OCI-LY1 (cell line): ENCODE results near the gene CXCL1.

Source experiments
- H2AFZ ChIP-seq: fragments of 200-600 bp; sonication (generic), shearing (Covaris generic); 2 replicates; pipeline ENCODE4 v1.6.0; 2014; ENCODE audit warnings: antibody characterized with exemption, mild to moderate bottlenecking, low read length
- H3F3A ChIP-seq: fragments of 200-600 bp; sonication (generic), shearing (Covaris generic); 2 replicates; pipeline ENCODE4 v1.6.0; 2014; ENCODE audit warnings: mild to moderate bottlenecking, antibody characterized with exemption, low read length, moderate library complexity; ENCODE audit not compliant: insufficient read depth
- H3K27ac ChIP-seq: fragments of 200-600 bp; sonication (generic); 2 replicates; pipeline ENCODE4 v1.5.1; 2014; ENCODE audit warnings: low read length, mixed run types, mild to moderate bottlenecking, low read depth; ENCODE audit not compliant: poor library complexity, severe bottlenecking
- H3K27me3 ChIP-seq: fragments of 200-600 bp; sonication (generic); 2 replicates; pipeline ENCODE4 v1.6.0; 2014; ENCODE audit warnings: antibody characterized with exemption, mild to moderate bottlenecking, low read length, moderate library complexity; ENCODE audit not compliant: insufficient read depth
- H3K36me3 ChIP-seq: fragments of 200-600 bp; sonication (generic); 2 replicates; pipeline ENCODE4 v1.6.1; 2014; ENCODE audit warnings: mild to moderate bottlenecking, antibody characterized with exemption, low read length, moderate library complexity, mixed read lengths; ENCODE audit not compliant: insufficient read depth
- H3K4me1 ChIP-seq: fragments of 200-600 bp; sonication (generic); 2 replicates; pipeline ENCODE4 v1.5.1; 2014; ENCODE audit warnings: mild to moderate bottlenecking, low read length, moderate library complexity; ENCODE audit not compliant: insufficient read depth, severe bottlenecking
- H3K4me2 ChIP-seq: fragments of 200-600 bp; sonication (generic), shearing (Covaris generic); 2 replicates; pipeline ENCODE4 v1.6.1; 2014; ENCODE audit warnings: low read length
- H3K4me3 ChIP-seq: fragments of 200-600 bp; sonication (generic); 2 replicates; pipeline ENCODE4 v1.5.1; 2014; ENCODE audit warnings: low read length, low read depth, mild to moderate bottlenecking, mixed read lengths; ENCODE audit not compliant: poor library complexity, severe bottlenecking
- H3K79me2 ChIP-seq: fragments of 200-600 bp; shearing (Covaris generic); 2 replicates; pipeline ENCODE4 v1.6.1; 2016; ENCODE audit warnings: mixed run types, low read length, mixed read lengths; ENCODE audit not compliant: insufficient read depth
- H3K9ac ChIP-seq: fragments of 200-600 bp; sonication (generic), shearing (Covaris generic); 2 replicates; pipeline ENCODE4 v1.6.1; 2014; ENCODE audit warnings: mild to moderate bottlenecking, low read length, mixed read lengths
- H3K9me2 ChIP-seq: fragments of 200-600 bp; sonication (generic), shearing (Covaris generic); 2 replicates; pipeline ENCODE4 v1.6.1; 2014; ENCODE audit warnings: low read depth, mild to moderate bottlenecking, low read length, mixed read lengths
- H3K9me3 ChIP-seq: fragments of 200-600 bp; shearing (Covaris generic); 2 replicates; pipeline ENCODE4 v1.6.1; 2014; ENCODE audit warnings: low read length, mixed read lengths
- H4K20me1 ChIP-seq: fragments of 200-600 bp; sonication (generic), shearing (Covaris generic); 2 replicates; pipeline ENCODE4 v1.6.0; 2016; ENCODE audit warnings: mild to moderate bottlenecking, low read length; ENCODE audit not compliant: insufficient read depth
- EZH2 ChIP-seq: fragments of 200-600 bp; sonication (generic), shearing (Covaris generic); IDR thresholded peaks from 2 replicates; pipeline ENCODE4 v1.8.0; 2017; ENCODE audit warnings: borderline replicate concordance, mixed run types, mild to moderate bottlenecking, antibody characterized with exemption, low read length, moderate library complexity, mixed read lengths
- TF ChIP-seq, protein P1 (sequence below): fragments of 200-600 bp; sonication (generic), shearing (Covaris generic); IDR thresholded peaks from 2 replicates; pipeline ENCODE4 v1.5.1; 2017; ENCODE audit warnings: mild to moderate bottlenecking, antibody characterized with exemption, low read length, moderate library complexity, mixed read lengths

The CXCL1 gene

DNA sequence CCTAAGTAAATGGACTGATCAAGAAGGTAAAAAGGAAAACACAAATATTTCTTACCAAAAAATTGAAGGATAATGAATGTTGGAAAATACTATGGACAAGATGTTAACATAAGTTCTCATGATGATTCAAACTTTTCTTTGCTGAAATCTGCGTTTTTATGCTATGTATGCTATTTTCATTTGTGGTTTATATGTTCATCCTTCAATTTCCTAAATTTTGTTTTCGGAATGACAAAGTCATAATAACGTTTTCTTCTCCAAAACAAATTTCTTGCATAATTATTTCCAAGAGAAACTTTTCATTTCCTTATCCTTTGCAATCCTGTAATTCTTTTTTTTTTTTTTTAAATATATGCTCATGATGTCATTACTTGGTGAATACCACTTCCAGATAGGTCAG, 8.3 kb upstream of the CXCL1 start:
- Histone ChIP-seq H3K36me3 (no peaks in the 10 kb centered on the region), H3F3A (no peaks in the 10 kb centered on the region), H3K27me3 (no peaks in the 10 kb centered on the region), H3K9me3 (no peaks in the 10 kb centered on the region), H4K20me1 (no peaks in the 10 kb centered on the region), H3K9me2 (no peaks in the 10 kb centered on the region), H3K4me2 (no peak overlapping the region), H3K9ac (no peak overlapping the region), H2AFZ (no peak overlapping the region), H3K79me2 (no peaks in the 10 kb centered on the region), H3K4me1 (no peaks in the 10 kb centered on the region), H3K4me3 (no peak overlapping the region), H3K27ac (no peak overlapping the region)
- TF ChIP-seq, protein P1, sequence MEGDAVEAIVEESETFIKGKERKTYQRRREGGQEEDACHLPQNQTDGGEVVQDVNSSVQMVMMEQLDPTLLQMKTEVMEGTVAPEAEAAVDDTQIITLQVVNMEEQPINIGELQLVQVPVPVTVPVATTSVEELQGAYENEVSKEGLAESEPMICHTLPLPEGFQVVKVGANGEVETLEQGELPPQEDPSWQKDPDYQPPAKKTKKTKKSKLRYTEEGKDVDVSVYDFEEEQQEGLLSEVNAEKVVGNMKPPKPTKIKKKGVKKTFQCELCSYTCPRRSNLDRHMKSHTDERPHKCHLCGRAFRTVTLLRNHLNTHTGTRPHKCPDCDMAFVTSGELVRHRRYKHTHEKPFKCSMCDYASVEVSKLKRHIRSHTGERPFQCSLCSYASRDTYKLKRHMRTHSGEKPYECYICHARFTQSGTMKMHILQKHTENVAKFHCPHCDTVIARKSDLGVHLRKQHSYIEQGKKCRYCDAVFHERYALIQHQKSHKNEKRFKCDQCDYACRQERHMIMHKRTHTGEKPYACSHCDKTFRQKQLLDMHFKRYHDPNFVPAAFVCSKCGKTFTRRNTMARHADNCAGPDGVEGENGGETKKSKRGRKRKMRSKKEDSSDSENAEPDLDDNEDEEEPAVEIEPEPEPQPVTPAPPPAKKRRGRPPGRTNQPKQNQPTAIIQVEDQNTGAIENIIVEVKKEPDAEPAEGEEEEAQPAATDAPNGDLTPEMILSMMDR: no peak
- no peak for TF ChIP-seq EZH2

DNA sequence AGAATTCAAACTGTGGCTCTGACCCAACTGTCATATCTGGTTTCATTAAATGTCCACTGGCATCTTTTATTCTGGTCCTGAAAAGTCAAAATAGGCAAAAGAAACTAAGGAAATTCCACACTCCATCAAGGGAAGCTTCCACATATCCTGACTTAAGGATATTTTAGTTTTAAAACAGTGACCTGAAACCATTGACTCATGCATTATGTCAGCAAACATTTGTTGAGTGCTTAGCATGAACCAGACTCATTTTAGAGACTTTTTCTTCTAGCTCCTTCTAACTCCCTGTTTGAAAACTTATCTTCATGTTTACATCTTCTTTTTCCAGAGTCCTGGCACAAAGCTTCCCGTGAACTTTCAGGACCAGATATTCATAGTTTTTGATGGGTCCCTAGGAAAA, 6.9 kb upstream of the CXCL1 start:
- Histone ChIP-seq H3K27ac (no peak overlapping the region), H3K9me3 (no peaks in the 10 kb centered on the region), H3K79me2 (no peaks in the 10 kb centered on the region), H4K20me1 (no peaks in the 10 kb centered on the region), H3K9ac (no peak overlapping the region), H3K4me3 (no peak overlapping the region), H2AFZ (no peak overlapping the region), H3K4me1 (no peaks in the 10 kb centered on the region), H3K9me2 (no peaks in the 10 kb centered on the region), H3K36me3 (no peaks in the 10 kb centered on the region), H3F3A (no peaks in the 10 kb centered on the region), H3K4me2 (no peak overlapping the region), H3K27me3 (no peaks in the 10 kb centered on the region)
- TF ChIP-seq, protein P1: no peak
- TF ChIP-seq EZH2: no peak

GRCh38 chr4:73864365-73864764, 4.8 kb upstream of the CXCL1 start:
- no peak for TF ChIP-seq EZH2
- TF ChIP-seq, protein P1: peak; percentile 30; the same call in 1 of the 2 replicates
- no peak overlapping the region for H3K9ac ChIP-seq
- H3K9me3 ChIP-seq: no peaks in the 10 kb centered on the region
- H3K4me2 ChIP-seq: no peak overlapping the region
- H2AFZ ChIP-seq: no peak overlapping the region
- no peaks in the 10 kb centered on the region for H3F3A ChIP-seq
- no peak overlapping the region for H3K27ac ChIP-seq
- H3K4me1 ChIP-seq: no peaks in the 10 kb centered on the region
- no peak overlapping the region for H3K4me3 ChIP-seq
- no peaks in the 10 kb centered on the region for H3K27me3 ChIP-seq
- no peaks in the 10 kb centered on the region for H3K9me2 ChIP-seq
- no peaks in the 10 kb centered on the region for H4K20me1 ChIP-seq
- no peaks in the 10 kb centered on the region for H3K36me3 ChIP-seq
- no peaks in the 10 kb centered on the region for H3K79me2 ChIP-seq
